HEK293 (cell line): ENCODE measurements around the gene FNDC10.

Experiments used
- CTCF ChIA-PET: fragments of 350-600 bp; formaldehyde crosslinking; extraction: SDS; loops from one replicate; lab custom pipeline; 2021; ENCODE audit warnings: antibody characterized with exemption; lab: Yijun Ruan, JAX
- POLR2A ChIA-PET: fragments of 300-600 bp; formaldehyde crosslinking; extraction: SDS; loops from one replicate; lab custom pipeline; 2020; ENCODE audit warnings: antibody characterized with exemption, inconsistent platforms; lab: Yijun Ruan, JAX
- H3K27ac ChIP-seq: fragments of 200-500 bp; sonication (Bioruptor generic); 2 replicates; pipeline ENCODE4 v1.5.1; 2014; ENCODE audit warnings: low read depth, low read length, control low read depth, inconsistent platforms; ENCODE audit errors: extremely low read depth
- H3K36me3 ChIP-seq, 2 experiments: fragments of 200-500 bp in 1 of 2; sonication (Bioruptor generic) in 1 of 2; 1 replicate in 1 of 2; 2 replicates in 1 of 2; pipeline ENCODE4 v1.5.1; 2014 to 2017; ENCODE audit warnings: inconsistent platforms in 2 of 2, low read length in 2 of 2; ENCODE audit not compliant: control insufficient read depth in 2 of 2, insufficient read depth in 1 of 2
- H3K4me1 ChIP-seq: fragments of 200-500 bp; sonication (Bioruptor generic); 2 replicates; pipeline ENCODE4 v1.5.1; 2014; ENCODE audit warnings: mild to moderate bottlenecking, low read length, inconsistent platforms; ENCODE audit not compliant: control insufficient read depth, insufficient read depth
- H3K4me3 ChIP-seq: 2 replicates; pipeline ENCODE4 v1.5.1; 2011; ENCODE audit warnings: low read depth, mild to moderate bottlenecking, control low read depth, low read length, moderate library complexity
- H3K9me3 ChIP-seq: fragments of 200-500 bp; sonication (Bioruptor generic); 2 replicates; pipeline ENCODE4 v1.5.1; 2014; ENCODE audit warnings: low read depth, low read length, inconsistent platforms; ENCODE audit not compliant: control insufficient read depth, insufficient read depth
- ATF2 ChIP-seq: fragments of 450-650 bp; formaldehyde crosslinking; IDR thresholded peaks from 2 replicates; pipeline ENCODE4 v1.5.1; 2016; ENCODE audit warnings: missing biosample characterization, missing genetic modification characterization, low read depth
- EGR2 ChIP-seq: fragments of 450-650 bp; formaldehyde crosslinking; IDR thresholded peaks from 2 replicates; pipeline ENCODE4 v1.5.1; 2016; ENCODE audit warnings: low read depth, missing biosample characterization, missing genetic modification characterization
- GLIS1 ChIP-seq: fragments of 450-650 bp; formaldehyde crosslinking; IDR thresholded peaks from 2 replicates; pipeline ENCODE4 v1.5.1; 2016; ENCODE audit warnings: missing biosample characterization, missing genetic modification characterization
- HOXC10 ChIP-seq: sonication (generic); formaldehyde crosslinking; IDR thresholded peaks from 2 replicates; pipeline ENCODE4 v1.8.1; 2023; ENCODE audit warnings: mild to moderate bottlenecking, missing genetic modification reagents
- INSM2 ChIP-seq: fragments of 450-650 bp; formaldehyde crosslinking; IDR thresholded peaks from 2 replicates; pipeline ENCODE4 v1.5.1; 2016; ENCODE audit warnings: missing biosample characterization, missing genetic modification characterization
- PRDM4 ChIP-seq: fragments of 450-650 bp; formaldehyde crosslinking; IDR thresholded peaks from 2 replicates; pipeline ENCODE4 v1.5.1; 2017; ENCODE audit warnings: missing biosample characterization, missing genetic modification characterization
- SCRT1 ChIP-seq: fragments of 450-650 bp; formaldehyde crosslinking; IDR thresholded peaks from 2 replicates; pipeline ENCODE4 v1.5.1; 2016; ENCODE audit warnings: missing biosample characterization, missing genetic modification characterization, borderline replicate concordance
- ZBTB20 ChIP-seq: fragments of 450-650 bp; formaldehyde crosslinking; IDR thresholded peaks from 2 replicates; pipeline ENCODE4 v1.5.1; 2016; ENCODE audit warnings: missing biosample characterization, missing genetic modification characterization
- ZFP3 ChIP-seq: fragments of 450-650 bp; formaldehyde crosslinking; IDR thresholded peaks from 2 replicates; pipeline ENCODE4 v1.5.1; 2016; ENCODE audit warnings: low read depth, missing biosample characterization, missing genetic modification characterization
- ZIC2 ChIP-seq: fragments of 450-650 bp; formaldehyde crosslinking; IDR thresholded peaks from 2 replicates; pipeline ENCODE4 v1.5.1; 2016; ENCODE audit warnings: missing biosample characterization, missing genetic modification characterization
- ZNF121 ChIP-seq: fragments of 450-650 bp; formaldehyde crosslinking; IDR thresholded peaks from 2 replicates; pipeline ENCODE4 v1.5.1; 2016; ENCODE audit warnings: missing biosample characterization, missing genetic modification characterization
- ZNF138 ChIP-seq: fragments of 450-650 bp; formaldehyde crosslinking; IDR thresholded peaks from 2 replicates; pipeline ENCODE4 v1.5.1; 2016; ENCODE audit warnings: missing biosample characterization, missing genetic modification characterization, borderline replicate concordance
- ZNF221 ChIP-seq: fragments of 450-650 bp; formaldehyde crosslinking; IDR thresholded peaks from 2 replicates; pipeline ENCODE4 v1.5.1; 2017; ENCODE audit warnings: missing biosample characterization, missing genetic modification characterization, borderline replicate concordance
- ZNF302 ChIP-seq: fragments of 450-650 bp; formaldehyde crosslinking; IDR thresholded peaks from 2 replicates; pipeline ENCODE4 v1.5.1; 2016; ENCODE audit warnings: missing biosample characterization, missing genetic modification characterization, low read depth
- ZNF335 ChIP-seq: fragments of 450-650 bp; formaldehyde crosslinking; conservative IDR thresholded peaks from 2 replicates; pipeline ENCODE4 v1.5.1; 2016; ENCODE audit warnings: missing biosample characterization, missing genetic modification characterization
- ZNF416 ChIP-seq: fragments of 450-650 bp; formaldehyde crosslinking; IDR thresholded peaks from 2 replicates; pipeline ENCODE4 v1.5.1; 2016; ENCODE audit warnings: missing biosample characterization, missing genetic modification characterization
- ZNF433 ChIP-seq: fragments of 450-650 bp; formaldehyde crosslinking; IDR thresholded peaks from 2 replicates; pipeline ENCODE4 v1.5.1; 2016; ENCODE audit warnings: missing biosample characterization, missing genetic modification characterization, low read depth
- ZNF501 ChIP-seq: fragments of 450-650 bp; formaldehyde crosslinking; IDR thresholded peaks from 2 replicates; pipeline ENCODE4 v1.5.1; 2016; ENCODE audit warnings: missing biosample characterization, missing genetic modification characterization
- ZNF549 ChIP-seq: fragments of 450-650 bp; IDR thresholded peaks from 2 replicates; pipeline ENCODE4 v1.5.1; 2018; ENCODE audit warnings: missing biosample characterization, missing genetic modification characterization, mild to moderate bottlenecking, inconsistent platforms, moderate library complexity
- ZNF560 ChIP-seq: fragments of 450-650 bp; formaldehyde crosslinking; IDR thresholded peaks from 2 replicates; pipeline ENCODE4 v1.5.1; 2017; ENCODE audit warnings: missing biosample characterization, missing genetic modification characterization, borderline replicate concordance
- ZNF600 ChIP-seq: fragments of 450-650 bp; formaldehyde crosslinking; IDR thresholded peaks from 2 replicates; pipeline ENCODE4 v1.5.1; 2016; ENCODE audit warnings: missing biosample characterization, missing genetic modification characterization
- ZNF610 ChIP-seq: fragments of 450-650 bp; formaldehyde crosslinking; IDR thresholded peaks from 2 replicates; pipeline ENCODE4 v1.5.1; 2016; ENCODE audit warnings: missing biosample characterization, missing genetic modification characterization, borderline replicate concordance
- ZNF621 ChIP-seq: fragments of 450-650 bp; formaldehyde crosslinking; IDR thresholded peaks from 2 replicates; pipeline ENCODE4 v1.5.1; 2017; ENCODE audit warnings: missing biosample characterization, missing genetic modification characterization
- ZNF658 ChIP-seq: fragments of 450-650 bp; formaldehyde crosslinking; IDR thresholded peaks from 2 replicates; pipeline ENCODE4; 2016; ENCODE audit warnings: missing biosample characterization, missing genetic modification characterization
- ZNF843 ChIP-seq: fragments of 450-650 bp; formaldehyde crosslinking; IDR thresholded peaks from 2 replicates; pipeline ENCODE4 v1.5.1; 2016; ENCODE audit warnings: missing biosample characterization, missing genetic modification characterization

Gene FNDC10

GRCh38 chr1:1614204-1614953, 14.4 kb upstream of the FNDC10 start (continued):
- TF ChIP-seq ZNF549 (no peak), ZFP3 (no peak), ZBTB20 (tag by site-specific recombination) (no peak), ZNF610 (tag by site-specific recombination) (no peak), ZIC2 (0 out of 2 replicates have a peak, but pooled peaks have one; percentile 19), GLIS1 (tag by site-specific recombination) (peak; percentile 54), INSM2 (tag by site-specific recombination) (no peak), ZNF335 (tag by site-specific recombination) (no peak), ZNF433 (tag by site-specific recombination) (no peak), ZNF560 (tag by site-specific recombination) (no peak), SCRT1 (tag by site-specific recombination) (no peak)

DNA sequence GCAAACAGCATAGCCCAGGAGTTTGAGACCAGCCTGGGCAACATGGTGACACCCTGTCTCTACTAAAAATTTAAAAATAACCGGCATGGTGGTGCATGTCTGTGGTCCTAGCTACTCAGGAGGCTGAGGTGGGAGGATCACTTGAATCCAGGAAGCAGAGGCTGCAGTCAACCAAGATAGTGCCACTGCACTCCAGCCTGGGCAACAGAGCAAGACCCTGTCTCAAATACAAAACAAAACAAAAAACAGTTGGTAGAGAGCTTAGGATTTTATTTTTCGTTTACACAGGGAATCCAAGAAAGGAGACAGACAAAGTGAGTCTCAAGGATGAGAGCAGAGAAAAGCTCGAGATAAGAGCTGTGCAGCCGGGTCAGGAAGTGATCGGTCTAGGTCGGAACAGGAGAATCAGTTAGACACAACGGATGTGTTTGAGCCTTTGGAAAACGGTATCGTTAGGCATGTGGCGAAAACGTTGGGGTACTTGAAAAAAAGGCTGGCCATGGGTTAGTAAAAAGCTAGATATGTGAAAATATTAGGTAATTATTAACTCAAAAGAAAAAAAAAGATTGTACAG, 13.7 kb upstream of the FNDC10 start:
- Histone ChIP-seq H3K36me3 (peaks cover 0 to 20% of the 10 kb centered on the region in 2 experiments; a peak in 1 of 3 replicates), H3K4me1 (0 out of 2 replicates have a peak, but pooled peaks cover 3% of the 10 kb centered on the region), H3K27ac (no peak overlapping the region), H3K4me3 (no peak overlapping the region), H3K9me3 (no peaks in the 10 kb centered on the region)
- CTCF ChIA-PET, result no interaction called here
- TF ChIP-seq ZNF138 (tag by site-specific recombination) (no peak), ZNF121 (tag by site-specific recombination) (0 out of 2 replicates have a peak, but pooled peaks have one; percentile 20)
- POLR2A ChIA-PET, result interaction anchor here (0.6 to 3.5 kb wide), 5 partner anchors 11 to 268 kb away, joined by 3 to 17 read pairs (median 6); no protein-coding TSS in a partner anchor

GRCh38 chr1:1612104-1612400, 12.1 kb upstream of the FNDC10 start:
- H3K9me3 ChIP-seq, result no peaks in the 10 kb centered on the region
- ChIA-PET POLR2A (interaction anchor here (1.2 kb wide), 2 partner anchors 11 to 23 kb away, joined by 4 read pairs; no protein-coding TSS in a partner anchor), CTCF (no interaction called here)
- 0 out of 2 replicates have a peak, but pooled peaks cover 3% of the 10 kb centered on the region for H3K4me1 ChIP-seq
- H3K27ac ChIP-seq, result no peak overlapping the region
- H3K36me3 ChIP-seq, result peaks cover 0 to 4% of the 10 kb centered on the region in 2 experiments; a peak in 1 of 3 replicates
- TF ChIP-seq ZNF221 (tag by site-specific recombination) (no peak), ZNF416 (tag by site-specific recombination) (no peak), HOXC10 (CRISPR knock-in tag) (no peak), ZNF621 (no peak), ATF2 (no peak), PRDM4 (tag by site-specific recombination) (no peak), ZNF843 (no peak), ZNF600 (tag by site-specific recombination) (no peak), ZNF658 (no peak), ZNF501 (no peak), EGR2 (no peak), ZNF302 (tag by site-specific recombination) (no peak)
- no peak overlapping the region for H3K4me3 ChIP-seq
